ENCODE data around the gene CDH12. TPM values are rescaled to one million over a fixed set of nuclear protein-coding genes. Genes with fewer than 3 reads are reported as not detected.

The CDH12 gene
- total and polyA plus RNA-seq, 10 of the 15 experiments (the other 5 are each of a cell fraction or from before 2014, with no cell fraction given): 0.03 to 0.16 TPM; not detected in 8

DNA sequence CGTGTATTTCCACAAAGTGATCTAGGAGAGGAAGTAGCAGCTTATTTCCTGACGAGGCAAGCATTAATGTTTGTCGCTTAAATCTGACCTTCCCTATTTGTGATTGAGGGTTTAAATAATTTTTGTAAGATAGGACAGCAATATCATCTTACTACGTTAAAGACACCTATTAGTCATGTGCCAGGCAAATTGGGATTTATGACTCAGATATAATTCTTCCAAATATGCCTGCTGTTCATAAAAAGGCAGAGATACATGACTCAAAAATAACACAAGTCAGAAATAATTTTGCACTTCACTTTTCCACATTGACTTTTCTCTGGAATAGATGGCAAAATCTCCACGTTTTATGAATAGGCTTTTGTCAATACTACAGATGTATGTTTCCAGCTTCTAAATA is 43.0 kb upstream of the CDH12 start (continued):
- TF ChIP-seq, protein P1, sequence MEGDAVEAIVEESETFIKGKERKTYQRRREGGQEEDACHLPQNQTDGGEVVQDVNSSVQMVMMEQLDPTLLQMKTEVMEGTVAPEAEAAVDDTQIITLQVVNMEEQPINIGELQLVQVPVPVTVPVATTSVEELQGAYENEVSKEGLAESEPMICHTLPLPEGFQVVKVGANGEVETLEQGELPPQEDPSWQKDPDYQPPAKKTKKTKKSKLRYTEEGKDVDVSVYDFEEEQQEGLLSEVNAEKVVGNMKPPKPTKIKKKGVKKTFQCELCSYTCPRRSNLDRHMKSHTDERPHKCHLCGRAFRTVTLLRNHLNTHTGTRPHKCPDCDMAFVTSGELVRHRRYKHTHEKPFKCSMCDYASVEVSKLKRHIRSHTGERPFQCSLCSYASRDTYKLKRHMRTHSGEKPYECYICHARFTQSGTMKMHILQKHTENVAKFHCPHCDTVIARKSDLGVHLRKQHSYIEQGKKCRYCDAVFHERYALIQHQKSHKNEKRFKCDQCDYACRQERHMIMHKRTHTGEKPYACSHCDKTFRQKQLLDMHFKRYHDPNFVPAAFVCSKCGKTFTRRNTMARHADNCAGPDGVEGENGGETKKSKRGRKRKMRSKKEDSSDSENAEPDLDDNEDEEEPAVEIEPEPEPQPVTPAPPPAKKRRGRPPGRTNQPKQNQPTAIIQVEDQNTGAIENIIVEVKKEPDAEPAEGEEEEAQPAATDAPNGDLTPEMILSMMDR (IDR thresholded peaks at IDR 0.05 in 2 of 3, conservative IDR thresholded peaks at IDR 0.05 in 1 of 3; ENCODE audit: control insufficient read depth in 2 of 3, extremely low read depth in 1 of 3, insufficient read depth in 1 of 3, low read depth in 3 of 3, low read length in 3 of 3): no peak
- no peak for TF ChIP-seq ESRRA (IDR thresholded peaks at IDR 0.05; ENCODE audit: low read length)
- TF ChIP-seq, protein P2, sequence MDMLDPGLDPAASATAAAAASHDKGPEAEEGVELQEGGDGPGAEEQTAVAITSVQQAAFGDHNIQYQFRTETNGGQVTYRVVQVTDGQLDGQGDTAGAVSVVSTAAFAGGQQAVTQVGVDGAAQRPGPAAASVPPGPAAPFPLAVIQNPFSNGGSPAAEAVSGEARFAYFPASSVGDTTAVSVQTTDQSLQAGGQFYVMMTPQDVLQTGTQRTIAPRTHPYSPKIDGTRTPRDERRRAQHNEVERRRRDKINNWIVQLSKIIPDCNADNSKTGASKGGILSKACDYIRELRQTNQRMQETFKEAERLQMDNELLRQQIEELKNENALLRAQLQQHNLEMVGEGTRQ (IDR thresholded peaks at IDR 0.05; ENCODE audit: borderline replicate concordance, low read depth, low read length): no peak

DNA sequence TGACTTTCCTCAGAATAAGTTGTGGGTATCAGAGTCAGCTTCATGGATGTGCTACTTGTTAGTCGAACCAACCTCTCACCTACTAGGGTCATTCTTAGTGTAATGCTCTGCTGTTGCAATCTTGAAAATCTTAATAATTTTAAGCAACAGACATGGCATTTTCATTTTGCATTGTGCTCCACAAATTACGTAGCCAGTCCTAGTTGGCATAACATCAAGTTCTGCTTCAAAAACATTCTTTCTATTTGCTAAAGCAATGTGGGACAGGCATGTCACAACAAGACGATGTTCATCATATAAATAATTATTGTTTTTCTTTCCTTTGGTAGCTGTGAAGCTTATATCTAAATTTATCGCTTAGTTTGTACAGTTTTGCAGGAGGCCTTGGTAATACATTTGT is 39.3 kb upstream of the CDH12 start:
- Histone ChIP-seq H3K4me1 (ENCODE audit: control insufficient read depth, insufficient read depth, low read length) (no peaks in the 10 kb centered on the region), H3K27me3 (replicated peaks in 1 of 2; ENCODE audit: control insufficient read depth in 2 of 2, insufficient read depth in 2 of 2, low read length in 1 of 2) (no peaks in the 10 kb centered on the region), H3K27ac (ENCODE audit: control insufficient read depth, insufficient read depth) (no peak overlapping the region), H3K36me3 (ENCODE audit: control insufficient read depth in 2 of 2, insufficient read depth in 2 of 2, low read length in 1 of 2) (no peaks in the 10 kb centered on the region), H3K9ac (ENCODE audit: control insufficient read depth, insufficient read depth, low read length) (no peak overlapping the region), H3K9me3 (replicated peaks; ENCODE audit: control insufficient read depth, insufficient read depth, low read length) (no peaks in the 10 kb centered on the region), H2AFZ (ENCODE audit: control insufficient read depth, low read depth, low read length) (no peak overlapping the region), H3K79me2 (ENCODE audit: control insufficient read depth, insufficient read depth, low read length) (no peaks in the 10 kb centered on the region), H4K20me1 (ENCODE audit: control insufficient read depth, insufficient read depth) (no peaks in the 10 kb centered on the region), H3K4me2 (ENCODE audit: control insufficient read depth, insufficient read depth) (no peak overlapping the region), H3K4me3 (no peak overlapping the region)
- BruUV-seq (replicated peaks): no TSS peak
- TF ChIP-seq, protein P1 (IDR thresholded peaks at IDR 0.05 in 2 of 3, conservative IDR thresholded peaks at IDR 0.05 in 1 of 3; ENCODE audit: control insufficient read depth in 2 of 3, extremely low read depth in 1 of 3, insufficient read depth in 1 of 3, low read depth in 3 of 3, low read length in 3 of 3): no peak
- TF ChIP-seq HDAC2 (IDR thresholded peaks at IDR 0.05): no peak
- TF ChIP-seq, protein P3, sequence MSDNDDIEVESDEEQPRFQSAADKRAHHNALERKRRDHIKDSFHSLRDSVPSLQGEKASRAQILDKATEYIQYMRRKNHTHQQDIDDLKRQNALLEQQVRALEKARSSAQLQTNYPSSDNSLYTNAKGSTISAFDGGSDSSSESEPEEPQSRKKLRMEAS (IDR thresholded peaks at IDR 0.05; ENCODE audit: low read depth, low read length): no peak
- SMC1A ChIA-PET (ENCODE audit: uncharacterized antibody, unreplicated experiment): interaction anchor here (1.4 kb wide), 2 partner anchors 71 to 245 kb away, joined by 3 to 4 read pairs; no protein-coding TSS in a partner anchor
- POLR2A ChIA-PET: no interaction called here
- WGBS (ENCODE audit: insufficient coverage, insufficient replicate concordance, low lambda C conversion rate, missing lambda C conversion rate): 19% methylated on average over 4 of the region's 4 CpGs
- intact Hi-C loops (cut with micrococcal nuclease; ENCODE audit: unreplicated experiment): no loop called here
- RAD21 ChIA-PET (ENCODE audit: unreplicated experiment): no interaction called here
- ATAC-seq (no peak), FAIRE-seq (no peak), DNase-seq (ENCODE audit: low read depth, low spot score) (no peak)
- in situ Hi-C loops (cut with MboI): no loop called here
- CTCF ChIA-PET: no interaction called here

All from GM12878 (cell line).